D721Med (cell line): ENCODE data around the gene HIGD2A.

Source experiments
- DNase-seq: peaks from one replicate; pipeline ENCODE4 v3.0.0; 2011; ENCODE audit warnings: low spot score; ENCODE audit not compliant: insufficient read length
- FAIRE-seq: peaks from 2 replicates; lab custom pipeline; 2011; peaks lifted over from hg19 to GRCh38; lab: Jason Lieb, UNC
- CTCF ChIP-seq: IDR thresholded peaks from 2 replicates; pipeline ENCODE4 v1.5.1; 2012; ENCODE audit warnings: mild to moderate bottlenecking, control low read depth; ENCODE audit not compliant: insufficient read depth; ENCODE audit errors: missing control alignments

Gene HIGD2A

DNA sequence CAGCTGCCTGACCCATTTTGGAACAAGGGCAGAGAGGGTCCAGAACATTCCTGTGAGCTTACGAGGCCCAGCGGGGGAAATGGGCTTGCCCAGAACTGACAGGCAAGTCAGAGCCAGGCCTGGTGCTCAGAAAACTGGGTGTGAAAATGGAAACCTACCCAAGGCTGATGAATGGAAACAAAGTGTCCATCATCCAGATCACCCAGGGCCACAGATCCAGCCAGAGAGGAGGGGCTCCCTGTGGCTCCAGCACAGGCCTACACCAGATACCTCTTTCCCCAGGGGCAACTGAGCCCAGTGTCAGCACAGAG lies 24.7 kb downstream of the HIGD2A start:
- no peak for DNase-seq
- FAIRE-seq = no peak
- TF ChIP-seq CTCF = no peak

GRCh38 chr5:176413709-176414191 lies 25.2 kb downstream of the HIGD2A start:
- DNase-seq (no peak), FAIRE-seq (no peak)
- TF ChIP-seq CTCF = no peak

DNA sequence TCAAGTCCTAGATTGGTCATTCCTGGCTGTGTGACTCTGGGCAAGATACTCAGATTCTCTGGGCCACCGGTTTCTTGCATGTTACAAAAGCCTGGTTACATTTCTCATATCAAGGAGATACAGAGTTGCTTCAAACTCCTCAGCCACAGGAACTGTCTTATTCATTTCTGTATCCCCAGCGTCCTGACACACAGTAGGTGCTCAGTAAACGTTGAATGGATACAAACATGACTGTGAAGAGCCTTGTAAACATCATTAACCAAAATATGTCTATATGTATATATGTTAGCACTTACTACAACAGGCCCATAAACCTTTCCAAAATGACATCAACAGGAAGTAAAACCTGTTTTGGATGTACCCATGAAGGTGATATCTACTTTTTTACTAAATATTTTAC lies 26.2 kb downstream of the HIGD2A start:
- no peak for FAIRE-seq
- no peak for TF ChIP-seq CTCF
- DNase-seq = no peak

GRCh38 chr5:176415240-176415951 lies 26.8 kb downstream of the HIGD2A start:
- no peak for DNase-seq
- no peak for FAIRE-seq

GRCh38 chr5:176415952-176416924 lies 27.7 kb downstream of the HIGD2A start, which contains the start of gene CLTB:
TSS of gene CLTB (minus strand) at chr5:176416539. CDS start at chr5:176416363, 176 bp downstream.
- peak; percentile 85 for DNase-seq
- FAIRE-seq = no peak
- peak; percentile 69 for TF ChIP-seq CTCF

More at GRCh38 chr5:176415240-176415951, 26.8 kb downstream of the HIGD2A start:
- no peak for TF ChIP-seq CTCF

GRCh38 chr5:176416965-176417364 lies 28.4 kb downstream of the HIGD2A start:
- DNase-seq = no peak
- no peak for TF ChIP-seq CTCF
- no peak for FAIRE-seq
